Activated T-cell treated with anti-CD3 and anti-CD28 coated beads, Interleukin-2, amount 50 U/mL, for 72 hours (primary cell): ENCODE data around the gene CHRNA5. TPM values are rescaled to one million over a fixed set of nuclear protein-coding genes. Genes with fewer than 3 reads are reported as not detected.

ENCODE experiments used
- ATAC-seq, 2 donors: fragments of 150-1000 bp; cut with Tn5 transposase; replicated peaks in 1 of 2; 2 replicates each; pipeline ENCODE4 v1.10.0; 2021; ENCODE audit warnings: moderate library complexity in 2 of 2, mild to moderate bottlenecking in 1 of 2
- DNase-seq, 2 donors: peaks; one replicate each; pipeline ENCODE4 v3.0.0; 2021 to 2022; ENCODE audit warnings: mixed read lengths in 1 of 2
- H3K27ac Mint-ChIP-seq: one replicate; pipeline ENCODE4 v1.8.0; 2022; ENCODE audit warnings: mild to moderate bottlenecking, moderate library complexity, mixed read lengths
- H3K27me3 Mint-ChIP-seq: one replicate; pipeline ENCODE4 v1.8.0; 2022; ENCODE audit warnings: low read depth, mixed read lengths
- H3K36me3 Mint-ChIP-seq, 2 donors: one replicate each; pipeline ENCODE4 v1.8.0; 2022; ENCODE audit warnings: mixed read lengths in 2 of 2, mild to moderate bottlenecking in 1 of 2; ENCODE audit not compliant: insufficient read depth in 2 of 2
- H3K4me1 Mint-ChIP-seq: one replicate; pipeline ENCODE4 v1.8.0; 2022; ENCODE audit warnings: low read depth, mixed read lengths
- H3K4me3 Mint-ChIP-seq, 2 donors: one replicate each; pipeline ENCODE4 v1.8.0; 2022; ENCODE audit warnings: mild to moderate bottlenecking in 2 of 2, mixed read lengths in 2 of 2, moderate library complexity in 2 of 2
- H3K9me3 Mint-ChIP-seq, 2 donors: one replicate each; pipeline ENCODE4 v1.8.0; 2022; ENCODE audit warnings: mixed read lengths in 2 of 2
- total RNA-seq, 2 donors: library from RNA; stranded (reverse); gene quantifications; one replicate each; pipeline ENCODE4 v1.2.3, GENCODE V29; 2022

CHRNA5 gene
- total RNA-seq, 2 donors from 2014 or later: 2.6 to 3.1 TPM

- Mint-ChIP-seq H3K4me1 (peaks cover 8% of the 10 kb centered on the region), H3K9me3 (no peaks in the 10 kb centered on the region), H3K36me3 (no peaks in the 10 kb centered on the region), H3K27me3 (peaks cover 5% of the 10 kb centered on the region), H3K27ac (no peak within 1 kb of the TSS), H3K4me3 (peak within 1 kb of the TSS; percentile 72 to 81)
- ATAC-seq (peak; percentile 74 to 81), DNase-seq (peak; percentile 34 to 44)
Measured at GRCh38 chr15:78641102-78641748, 75.9 kb downstream of the CHRNA5 start, which contains the start of gene CHRNB4. CHRNB4 (minus strand) TSS chr15:78641210; CDS start chr15:78641133, 77 bp downstream.

GRCh38 chr15:78641749-78642275 lies 76.5 kb downstream of the CHRNA5 start:
- H3K4me3 Mint-ChIP-seq: peak overlapping the region; percentile 72 to 81
- ATAC-seq: no peak
- peaks cover 5% of the 10 kb centered on the region for H3K27me3 Mint-ChIP-seq
- peaks cover 8% of the 10 kb centered on the region for H3K4me1 Mint-ChIP-seq
- H3K9me3 Mint-ChIP-seq: no peaks in the 10 kb centered on the region
- no peak overlapping the region for H3K27ac Mint-ChIP-seq
- no peaks in the 10 kb centered on the region for H3K36me3 Mint-ChIP-seq
- DNase-seq: no peak

GRCh38 chr15:78642331-78642730 lies 77.0 kb downstream of the CHRNA5 start:
- no peaks in the 10 kb centered on the region for H3K9me3 Mint-ChIP-seq
- peaks cover 5% of the 10 kb centered on the region for H3K27me3 Mint-ChIP-seq
- H3K4me1 Mint-ChIP-seq: peaks cover 8% of the 10 kb centered on the region
- H3K36me3 Mint-ChIP-seq: no peaks in the 10 kb centered on the region
- ATAC-seq (no peak), DNase-seq (no peak)
- H3K27ac Mint-ChIP-seq: no peak overlapping the region
- no peak overlapping the region for H3K4me3 Mint-ChIP-seq

Other genes starting within 250 kb of the CHRNA5 start
- gene CRABP1, start 225.2 kb upstream of the CHRNA5 start, total RNA-seq: under 1 TPM in 1 of 2 donors, not detected in 1; 0.65 TPM
- 10 to 100 TPM; 64.1 to 72.2 TPM for gene IREB2, start 127.3 kb upstream of the CHRNA5 start, total RNA-seq
- 1 to 10 TPM; 2.8 to 2.9 TPM for gene HYKK, start 57.9 kb upstream of the CHRNA5 start, total RNA-seq
- 100 to 1,000 TPM; 207 to 216 TPM for gene PSMA4, start 25.1 kb upstream of the CHRNA5 start, total RNA-seq
- gene CHRNA3, start 55.5 kb downstream of the CHRNA5 start, total RNA-seq: not detected
- gene CHRNB4, start 75.7 kb downstream of the CHRNA5 start, total RNA-seq: not detected
- gene ADAMTS7, start 245.9 kb downstream of the CHRNA5 start, total RNA-seq: 1 to 10 TPM in 1 of 2 donors, under 1 TPM in 1; 0.39 to 1.5 TPM